ENCODE results near the gene CACNB1. TPM values are rescaled to one million over a fixed set of nuclear protein-coding genes. Genes with fewer than 3 reads are reported as not detected.
"Not testable (repeated sequence)": the region's sequence is repeated elsewhere in the genome, so short reads cannot be mapped to it uniquely, and the experiment has no call there.

The CACNB1 gene
- total RNA-seq, 1 experiment from 2014 or later = 44.1 TPM

- Mint-ChIP-seq H3K36me3 (ENCODE audit: insufficient read depth, unreplicated experiment) (no peaks in the 10 kb centered on the region), H3K4me1 (ENCODE audit: low read depth, unreplicated experiment) (no peaks in the 10 kb centered on the region), H3K27me3 (ENCODE audit: unreplicated experiment) (peaks cover 75% of the 10 kb centered on the region), H3K9me3 (ENCODE audit: low read depth, unreplicated experiment) (no peaks in the 10 kb centered on the region), H3K27ac (ENCODE audit: unreplicated experiment) (no peak overlapping the region), H3K4me3 (ENCODE audit: low read depth, unreplicated experiment) (no peak overlapping the region)
- intact Hi-C loops (cut with micrococcal nuclease; ENCODE audit: unreplicated experiment) = no loop called here
- no peak for DNase-seq
- CTCF ChIA-PET = interaction anchor here (0.7 to 1.4 kb wide), 4 partner anchors 11 to 45 kb away, joined by 3 to 7 read pairs (median 5); no protein-coding TSS in a partner anchor
- no TSS peak for BruUV-seq (replicated peaks)
- TF ChIP-seq, protein P1, sequence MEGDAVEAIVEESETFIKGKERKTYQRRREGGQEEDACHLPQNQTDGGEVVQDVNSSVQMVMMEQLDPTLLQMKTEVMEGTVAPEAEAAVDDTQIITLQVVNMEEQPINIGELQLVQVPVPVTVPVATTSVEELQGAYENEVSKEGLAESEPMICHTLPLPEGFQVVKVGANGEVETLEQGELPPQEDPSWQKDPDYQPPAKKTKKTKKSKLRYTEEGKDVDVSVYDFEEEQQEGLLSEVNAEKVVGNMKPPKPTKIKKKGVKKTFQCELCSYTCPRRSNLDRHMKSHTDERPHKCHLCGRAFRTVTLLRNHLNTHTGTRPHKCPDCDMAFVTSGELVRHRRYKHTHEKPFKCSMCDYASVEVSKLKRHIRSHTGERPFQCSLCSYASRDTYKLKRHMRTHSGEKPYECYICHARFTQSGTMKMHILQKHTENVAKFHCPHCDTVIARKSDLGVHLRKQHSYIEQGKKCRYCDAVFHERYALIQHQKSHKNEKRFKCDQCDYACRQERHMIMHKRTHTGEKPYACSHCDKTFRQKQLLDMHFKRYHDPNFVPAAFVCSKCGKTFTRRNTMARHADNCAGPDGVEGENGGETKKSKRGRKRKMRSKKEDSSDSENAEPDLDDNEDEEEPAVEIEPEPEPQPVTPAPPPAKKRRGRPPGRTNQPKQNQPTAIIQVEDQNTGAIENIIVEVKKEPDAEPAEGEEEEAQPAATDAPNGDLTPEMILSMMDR (IDR thresholded peaks at IDR 0.05; ENCODE audit: unreplicated experiment) = no peak
These were observed 65.3 kb downstream of the CACNB1 start for GRCh38 chr17:39132192-39132610.

- CTCF ChIA-PET = interaction anchor here (0.6 to 1.0 kb wide), 4 partner anchors 21 to 147 kb away, joined by 3 to 7 read pairs (median 3); no protein-coding TSS in a partner anchor
- TF ChIP-seq, protein P1 (IDR thresholded peaks at IDR 0.05; ENCODE audit: unreplicated experiment) = no peak
- DNase-seq = no peak
- Mint-ChIP-seq H3K27ac (ENCODE audit: unreplicated experiment) (no peak overlapping the region), H3K4me1 (ENCODE audit: low read depth, unreplicated experiment) (no peaks in the 10 kb centered on the region), H3K36me3 (ENCODE audit: insufficient read depth, unreplicated experiment) (no peaks in the 10 kb centered on the region), H3K9me3 (ENCODE audit: low read depth, unreplicated experiment) (no peaks in the 10 kb centered on the region), H3K27me3 (ENCODE audit: unreplicated experiment) (peaks cover 69% of the 10 kb centered on the region), H3K4me3 (ENCODE audit: low read depth, unreplicated experiment) (no peak overlapping the region)
- BruUV-seq (replicated peaks) = no TSS peak
- intact Hi-C loops (cut with micrococcal nuclease; ENCODE audit: unreplicated experiment) = no loop called here
These were observed 65.9 kb downstream of the CACNB1 start for GRCh38 chr17:39131616-39132015.

DNA sequence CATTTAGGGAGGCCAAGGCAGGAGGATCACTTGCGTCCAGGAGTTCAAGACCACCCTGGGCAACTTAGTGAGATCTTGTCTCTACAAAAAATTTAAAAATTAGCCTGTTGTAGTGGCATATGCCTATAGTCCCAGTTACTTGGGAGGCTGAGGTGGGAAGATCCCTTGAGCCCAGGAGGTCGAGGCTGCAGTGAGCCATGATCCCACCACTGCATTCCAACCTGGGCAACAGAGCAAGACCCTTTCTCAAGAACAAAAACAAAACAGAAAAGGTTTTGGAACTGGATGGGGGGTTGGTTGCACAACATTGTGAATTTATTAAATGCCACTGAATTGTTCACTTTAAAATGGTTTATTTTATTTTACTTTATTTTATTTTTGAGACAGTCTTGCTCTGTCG is 67.3 kb downstream of the CACNB1 start:
- intact Hi-C loops (cut with micrococcal nuclease; ENCODE audit: unreplicated experiment) = no loop called here
- no peaks in the 10 kb centered on the region for H3K4me1 Mint-ChIP-seq (ENCODE audit: low read depth, unreplicated experiment)
- peaks cover 59% of the 10 kb centered on the region for H3K27me3 Mint-ChIP-seq (ENCODE audit: unreplicated experiment)
- no TSS peak for BruUV-seq (replicated peaks)
- no peak for DNase-seq
- no peak overlapping the region for H3K4me3 Mint-ChIP-seq (ENCODE audit: low read depth, unreplicated experiment)
- TF ChIP-seq, protein P1 (IDR thresholded peaks at IDR 0.05; ENCODE audit: unreplicated experiment) = no peak
- no peaks in the 10 kb centered on the region for H3K9me3 Mint-ChIP-seq (ENCODE audit: low read depth, unreplicated experiment)
- CTCF ChIA-PET = interaction anchor here (1.0 kb wide), 1 partner anchor 23 kb away, joined by 3 read pairs; no protein-coding TSS in a partner anchor
- H3K36me3 Mint-ChIP-seq (ENCODE audit: insufficient read depth, unreplicated experiment) = no peaks in the 10 kb centered on the region
- H3K27ac Mint-ChIP-seq (ENCODE audit: unreplicated experiment) = no peak overlapping the region

GRCh38 chr17:39129544-39129943 is 67.9 kb downstream of the CACNB1 start:
- H3K27ac Mint-ChIP-seq (ENCODE audit: unreplicated experiment); intact Hi-C loops (cut with micrococcal nuclease; ENCODE audit: unreplicated experiment); BruUV-seq (replicated peaks); H3K4me1 Mint-ChIP-seq (ENCODE audit: low read depth, unreplicated experiment); DNase-seq; H3K4me3 Mint-ChIP-seq (ENCODE audit: low read depth, unreplicated experiment); H3K36me3 Mint-ChIP-seq (ENCODE audit: insufficient read depth, unreplicated experiment); H3K9me3 Mint-ChIP-seq (ENCODE audit: low read depth, unreplicated experiment): not testable (repeated sequence)
- peaks cover 59% of the 10 kb centered on the region for H3K27me3 Mint-ChIP-seq (ENCODE audit: unreplicated experiment)
- CTCF ChIA-PET = interaction anchor here (0.8 kb wide), 1 partner anchor 15 kb away, joined by 8 read pairs; no protein-coding TSS in a partner anchor

- Mint-ChIP-seq H3K4me3 (ENCODE audit: low read depth, unreplicated experiment) (no peak overlapping the region), H3K9me3 (ENCODE audit: low read depth, unreplicated experiment) (no peaks in the 10 kb centered on the region), H3K36me3 (ENCODE audit: insufficient read depth, unreplicated experiment) (no peaks in the 10 kb centered on the region), H3K27ac (ENCODE audit: unreplicated experiment) (no peak overlapping the region), H3K4me1 (ENCODE audit: low read depth, unreplicated experiment) (no peaks in the 10 kb centered on the region), H3K27me3 (ENCODE audit: unreplicated experiment) (peaks cover 66% of the 10 kb centered on the region)
- DNase-seq = no peak
- TF ChIP-seq, protein P1 (IDR thresholded peaks at IDR 0.05; ENCODE audit: unreplicated experiment) = no peak
- intact Hi-C loops (cut with micrococcal nuclease; ENCODE audit: unreplicated experiment) = no loop called here
- no TSS peak for BruUV-seq (replicated peaks)
- CTCF ChIA-PET = interaction anchor here (2.7 kb wide), 1 partner anchor 143 kb away, joined by 9 read pairs; no protein-coding TSS in a partner anchor
These were observed 71.0 kb downstream of the CACNB1 start for GRCh38 chr17:39126436-39126835.

Data from Calu3 (cell line).